Tibial nerve (tissue), 3 donors: ENCODE measurements around the gene RAB8B.

Experiments used
- POLR2A ChIP-seq, 2 donors: fragments of 450-650 bp; IDR thresholded peaks; one replicate each; pipeline ENCODE4 v1.6.1; 2017; ENCODE audit warnings: antibody characterized with exemption in 2 of 2, mild to moderate bottlenecking in 2 of 2, moderate library complexity in 2 of 2
- TF ChIP-seq, protein P1 (sequence below), 5 experiments: fragments of 200-600 bp in 3 of 5; fragments of 450-650 bp in 2 of 5; sonication (generic) in 3 of 5; IDR thresholded peaks; one replicate each; pipeline ENCODE4 v1.5.1; 2016 to 2019; ENCODE audit warnings: antibody characterized with exemption in 5 of 5, mild to moderate bottlenecking in 3 of 5, moderate library complexity in 2 of 5

DNA sequence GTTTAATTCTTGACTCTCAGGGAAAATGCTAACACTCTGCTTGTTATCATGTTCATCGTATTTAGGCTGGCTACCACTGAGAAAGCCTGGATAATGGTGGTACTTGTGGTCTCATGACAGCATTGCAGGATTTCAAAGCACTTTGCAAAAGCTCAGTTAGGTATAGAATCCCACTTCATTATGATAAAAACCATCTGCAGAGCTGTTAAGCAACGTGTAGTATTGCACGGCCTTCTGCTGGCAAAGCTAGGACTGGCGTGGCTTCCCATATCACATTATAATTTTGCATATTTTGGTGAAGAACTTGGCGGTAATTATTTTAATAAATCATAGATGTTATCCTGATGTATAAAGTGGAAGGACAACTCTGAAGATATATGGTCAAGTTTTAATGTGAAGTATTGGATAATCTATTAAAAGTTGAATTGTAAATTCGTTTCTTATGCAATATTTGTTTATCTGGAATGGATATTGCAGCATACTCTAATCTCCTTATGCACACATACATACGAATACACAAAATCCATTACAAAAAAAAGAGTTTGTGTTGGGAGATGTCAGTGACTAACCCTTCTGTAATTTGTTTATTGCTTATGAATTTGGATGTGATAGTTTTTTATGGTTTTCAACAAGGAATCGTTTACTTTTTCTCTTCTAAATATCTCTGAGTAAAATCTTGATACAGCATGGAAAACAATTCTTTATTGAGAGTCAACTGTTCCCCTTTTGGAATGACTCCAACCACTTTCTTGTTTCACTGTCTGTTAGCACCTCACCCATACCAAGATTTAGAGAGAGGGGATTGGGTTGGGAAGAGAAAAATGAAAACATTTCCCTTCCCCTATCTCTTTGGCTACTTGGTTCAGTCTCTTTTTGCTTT, 9.2 kb downstream of the RAB8B start:
- TF ChIP-seq, protein P1, sequence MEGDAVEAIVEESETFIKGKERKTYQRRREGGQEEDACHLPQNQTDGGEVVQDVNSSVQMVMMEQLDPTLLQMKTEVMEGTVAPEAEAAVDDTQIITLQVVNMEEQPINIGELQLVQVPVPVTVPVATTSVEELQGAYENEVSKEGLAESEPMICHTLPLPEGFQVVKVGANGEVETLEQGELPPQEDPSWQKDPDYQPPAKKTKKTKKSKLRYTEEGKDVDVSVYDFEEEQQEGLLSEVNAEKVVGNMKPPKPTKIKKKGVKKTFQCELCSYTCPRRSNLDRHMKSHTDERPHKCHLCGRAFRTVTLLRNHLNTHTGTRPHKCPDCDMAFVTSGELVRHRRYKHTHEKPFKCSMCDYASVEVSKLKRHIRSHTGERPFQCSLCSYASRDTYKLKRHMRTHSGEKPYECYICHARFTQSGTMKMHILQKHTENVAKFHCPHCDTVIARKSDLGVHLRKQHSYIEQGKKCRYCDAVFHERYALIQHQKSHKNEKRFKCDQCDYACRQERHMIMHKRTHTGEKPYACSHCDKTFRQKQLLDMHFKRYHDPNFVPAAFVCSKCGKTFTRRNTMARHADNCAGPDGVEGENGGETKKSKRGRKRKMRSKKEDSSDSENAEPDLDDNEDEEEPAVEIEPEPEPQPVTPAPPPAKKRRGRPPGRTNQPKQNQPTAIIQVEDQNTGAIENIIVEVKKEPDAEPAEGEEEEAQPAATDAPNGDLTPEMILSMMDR (IDR thresholded peaks at IDR 0.05), result no peak
- no peak for TF ChIP-seq POLR2A (IDR thresholded peaks at IDR 0.05)
